Measurements from ENCODE around the gene MAP2K7.

DNA sequence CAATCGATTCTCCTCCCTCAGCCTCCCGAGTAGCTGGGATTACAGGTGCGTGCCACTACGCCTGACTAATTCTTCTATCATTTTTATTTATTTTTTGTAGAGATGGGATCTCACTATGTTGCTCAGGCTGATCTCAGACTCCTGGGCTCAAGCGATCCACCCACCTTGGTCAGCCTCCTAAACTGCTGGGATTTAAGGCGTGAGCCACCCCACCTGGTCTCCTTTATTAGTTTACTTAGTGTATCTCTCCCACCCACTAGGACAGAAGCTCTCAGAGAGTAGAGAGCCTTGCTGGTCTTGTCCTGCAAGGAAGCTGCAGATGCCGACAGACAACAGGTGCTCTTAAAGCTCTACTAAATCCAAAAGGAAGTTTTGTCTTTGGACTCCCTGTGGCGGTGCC, 17.9 kb upstream of the MAP2K7 start:
- TF ChIP-seq EP300 (IDR thresholded peaks at IDR 0.05) (no peak), CTCF (IDR thresholded peaks at IDR 0.05) (no peak)
